HepG2 (cell line): ENCODE measurements around the gene TPX2. TPM values are rescaled to one million over a fixed set of nuclear protein-coding genes. Genes with fewer than 3 reads are reported as not detected.

Source experiments
- CHD2 ChIP-seq: IDR thresholded peaks from 2 replicates; pipeline ENCODE4 v1.6.1; 2011; ENCODE audit warnings: low read depth, low read length, improper control_type of control experiment
- DMAP1 ChIP-seq: IDR thresholded peaks from 2 replicates; pipeline ENCODE4 v1.6.1; 2016
- FOSL1 ChIP-seq: sonication (generic); formaldehyde crosslinking; IDR thresholded peaks from 2 replicates; pipeline ENCODE4 v1.9.0; 2021; ENCODE audit warnings: missing genetic modification reagents, borderline replicate concordance
- HNF4A ChIP-seq: sonication (generic); formaldehyde crosslinking; IDR thresholded peaks from 2 replicates; pipeline ENCODE4 v1.4.0; 2020; ENCODE audit warnings: missing genetic modification reagents
- HOXD1 ChIP-seq: sonication (generic); formaldehyde crosslinking; IDR thresholded peaks from 2 replicates; pipeline ENCODE4 v1.5.0; 2020; ENCODE audit warnings: missing genetic modification reagents
- KLF6 ChIP-seq: IDR thresholded peaks from 2 replicates; pipeline ENCODE4 v1.8.0; 2016; ENCODE audit warnings: missing biosample characterization, missing genetic modification reagents
- MAFK ChIP-seq, 2 experiments: IDR thresholded peaks in 1 of 2; conservative IDR thresholded peaks in 1 of 2; 2 replicates each; pipeline ENCODE4 v1.6.1; 2011; ENCODE audit warnings: improper control_type of control experiment in 2 of 2, low read length in 2 of 2
- MED13 ChIP-seq: sonication (generic); formaldehyde crosslinking; IDR thresholded peaks from 2 replicates; pipeline ENCODE4 v1.5.0; 2020; ENCODE audit warnings: missing genetic modification reagents
- MYC ChIP-seq: sonication (generic); formaldehyde crosslinking; IDR thresholded peaks from 2 replicates; pipeline ENCODE4 v1.9.0; 2021; ENCODE audit warnings: missing genetic modification reagents, borderline replicate concordance
- SP1 ChIP-seq, 2 experiments: fragments of 450-650 bp in 1 of 2; sonication (generic) in 1 of 2; formaldehyde crosslinking in 1 of 2; IDR thresholded peaks; 2 replicates each; pipeline versions ENCODE4 v1.4.0 to v1.6.1; 2016 to 2020; ENCODE audit warnings: missing genetic modification reagents in 1 of 2
- SP140L ChIP-seq: sonication (generic); formaldehyde crosslinking; IDR thresholded peaks from 2 replicates; pipeline ENCODE4 v1.4.0; 2020; ENCODE audit warnings: missing genetic modification reagents, borderline replicate concordance
- SPEN ChIP-seq: sonication (generic); formaldehyde crosslinking; IDR thresholded peaks from 2 replicates; pipeline ENCODE4 v1.5.1; 2020; ENCODE audit warnings: low read depth, mild to moderate bottlenecking, missing genetic modification reagents
- TMF1 ChIP-seq: sonication (generic); formaldehyde crosslinking; IDR thresholded peaks from 2 replicates; pipeline ENCODE4 v1.8.1; 2022; ENCODE audit warnings: low read depth, missing genetic modification reagents
- YEATS2 ChIP-seq: sonication (generic); formaldehyde crosslinking; IDR thresholded peaks from 2 replicates; pipeline ENCODE4 v1.4.0; 2020; ENCODE audit warnings: missing genetic modification reagents, borderline replicate concordance
- ZFAT ChIP-seq: sonication (generic); formaldehyde crosslinking; conservative IDR thresholded peaks from 2 replicates; pipeline ENCODE4 v1.8.1; 2023; ENCODE audit warnings: missing genetic modification reagents, inconsistent platforms
- ZFP37 ChIP-seq: sonication (generic); formaldehyde crosslinking; IDR thresholded peaks from 2 replicates; pipeline ENCODE4 v1.4.0; 2020; ENCODE audit warnings: missing genetic modification reagents, borderline replicate concordance
- ZNF280B ChIP-seq: sonication (generic); formaldehyde crosslinking; IDR thresholded peaks from 2 replicates; pipeline ENCODE4 v1.5.0; 2020; ENCODE audit warnings: missing genetic modification reagents, mild to moderate bottlenecking, borderline replicate concordance
- ZNF720 ChIP-seq: sonication (generic); formaldehyde crosslinking; IDR thresholded peaks from 2 replicates; pipeline ENCODE4 v1.4.0; 2020; ENCODE audit warnings: missing genetic modification reagents
- ZNF788 ChIP-seq: sonication (generic); formaldehyde crosslinking; IDR thresholded peaks from 2 replicates; pipeline ENCODE4 v1.5.0; 2020; ENCODE audit warnings: mild to moderate bottlenecking, missing genetic modification reagents, borderline replicate concordance
- ZNF792 ChIP-seq: IDR thresholded peaks from 2 replicates; pipeline ENCODE4 v1.6.1; 2016
- ZNF850 ChIP-seq: sonication (generic); formaldehyde crosslinking; conservative IDR thresholded peaks from 2 replicates; pipeline ENCODE4 v1.9.0; 2021; ENCODE audit warnings: mild to moderate bottlenecking, missing genetic modification reagents
- ZNF879 ChIP-seq: sonication (generic); formaldehyde crosslinking; IDR thresholded peaks from 2 replicates; pipeline ENCODE4 v1.8.1; 2023; ENCODE audit warnings: missing genetic modification reagents
- polyA plus RNA-seq, 8 experiments: library from polyadenylated mRNA; depleted of rRNA in 3 of 8; stranded (reverse) in 7 of 8; unstranded in 1 of 8; fragments of >200 nt; fragmentation: Illumina TruSeq in 4 of 8; extraction: Trizol in 4 of 8; gene quantifications; 2 replicates each; pipeline versions ENCODE4 v1.2.1 to v1.2.3, GENCODE V29; 2011 to 2016; ENCODE audit warnings: low read depth in 4 of 8, missing spikeins in 1 of 8, mixed read lengths in 1 of 8; ENCODE audit not compliant: insufficient read depth in 1 of 8
- total RNA-seq, 5 experiments: library from RNA; depleted of rRNA; stranded (reverse); fragments of >200 nt; fragmentation: Illumina TruSeq; extraction: Trizol; gene quantifications; 2 replicates each; pipeline ENCODE4 v1.2.3, GENCODE V29; 2016; ENCODE audit warnings: low read depth in 1 of 5
- TF ChIP-seq, protein P1 (sequence below): sonication (generic); formaldehyde crosslinking; IDR thresholded peaks from 2 replicates; pipeline ENCODE4; 2020; ENCODE audit warnings: missing genetic modification reagents, mild to moderate bottlenecking, borderline replicate concordance
- TF ChIP-seq, protein P2 (sequence below): sonication (generic); formaldehyde crosslinking; IDR thresholded peaks from 2 replicates; pipeline ENCODE4 v1.4.0; 2020; ENCODE audit warnings: mild to moderate bottlenecking, missing genetic modification reagents

Gene TPX2
- total and polyA plus RNA-seq, 2 of the 13 experiments (the other 11 are each of a cell fraction or from before 2014, with no cell fraction given) = 34.3 to 124 TPM

GRCh38 chr20:31720486-31721407 is 18.3 kb upstream of the TPX2 start (continued):
- TF ChIP-seq ZFP37 (CRISPR knock-in tag) = no peak; the same call in 1 of the 2 replicates
- peak; percentile 53 to 55 for TF ChIP-seq MAFK (conservative IDR thresholded peaks at IDR 0.05 in 1 of 2, IDR thresholded peaks at IDR 0.05 in 1 of 2; ENCODE audit: low read length in 2 of 2)
- TF ChIP-seq ZNF850 (CRISPR knock-in tag) = peak; percentile 86; the same call in 1 of the 2 replicates
- no peak for TF ChIP-seq ZFAT (CRISPR knock-in tag)
- no peak; the same call in 1 of the 2 replicates for TF ChIP-seq YEATS2 (CRISPR knock-in tag)
- no peak for TF ChIP-seq SP1 (IDR thresholded peaks at IDR 0.05)
- peak; percentile 41; the same call in 1 of the 2 replicates for TF ChIP-seq SP1 (CRISPR knock-in tag; IDR thresholded peaks at IDR 0.05)
- peak; percentile 83; the same call in 1 of the 2 replicates for TF ChIP-seq SP140L (CRISPR knock-in tag)
- TF ChIP-seq ZNF879 = peak; percentile 24; the same call in 1 of the 2 replicates
- TF ChIP-seq, protein P1, sequence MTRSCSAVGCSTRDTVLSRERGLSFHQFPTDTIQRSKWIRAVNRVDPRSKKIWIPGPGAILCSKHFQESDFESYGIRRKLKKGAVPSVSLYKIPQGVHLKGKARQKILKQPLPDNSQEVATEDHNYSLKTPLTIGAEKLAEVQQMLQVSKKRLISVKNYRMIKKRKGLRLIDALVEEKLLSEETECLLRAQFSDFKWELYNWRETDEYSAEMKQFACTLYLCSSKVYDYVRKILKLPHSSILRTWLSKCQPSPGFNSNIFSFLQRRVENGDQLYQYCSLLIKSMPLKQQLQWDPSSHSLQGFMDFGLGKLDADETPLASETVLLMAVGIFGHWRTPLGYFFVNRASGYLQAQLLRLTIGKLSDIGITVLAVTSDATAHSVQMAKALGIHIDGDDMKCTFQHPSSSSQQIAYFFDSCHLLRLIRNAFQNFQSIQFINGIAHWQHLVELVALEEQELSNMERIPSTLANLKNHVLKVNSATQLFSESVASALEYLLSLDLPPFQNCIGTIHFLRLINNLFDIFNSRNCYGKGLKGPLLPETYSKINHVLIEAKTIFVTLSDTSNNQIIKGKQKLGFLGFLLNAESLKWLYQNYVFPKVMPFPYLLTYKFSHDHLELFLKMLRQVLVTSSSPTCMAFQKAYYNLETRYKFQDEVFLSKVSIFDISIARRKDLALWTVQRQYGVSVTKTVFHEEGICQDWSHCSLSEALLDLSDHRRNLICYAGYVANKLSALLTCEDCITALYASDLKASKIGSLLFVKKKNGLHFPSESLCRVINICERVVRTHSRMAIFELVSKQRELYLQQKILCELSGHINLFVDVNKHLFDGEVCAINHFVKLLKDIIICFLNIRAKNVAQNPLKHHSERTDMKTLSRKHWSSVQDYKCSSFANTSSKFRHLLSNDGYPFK (CRISPR knock-in tag) = no peak; the same call in 1 of the 2 replicates
- peak; percentile 86 for TF ChIP-seq HOXD1 (CRISPR knock-in tag)
- TF ChIP-seq MYC = peak; percentile 92; the same call in 1 of the 2 replicates
- TF ChIP-seq CHD2 = peak; percentile 61; the same call in 1 of the 2 replicates
- peak; percentile 97 for TF ChIP-seq ZNF788 (CRISPR knock-in tag)
- TF ChIP-seq FOSL1 = no peak
- TF ChIP-seq DMAP1 (CRISPR knock-in tag) = peak; percentile 79; the same call in 1 of the 2 replicates
- 0 out of 2 replicates have a peak, but pooled peaks have one; percentile 27 for TF ChIP-seq ZNF720 (CRISPR knock-in tag)
- TF ChIP-seq HNF4A (CRISPR knock-in tag) = peak; percentile 99
- TF ChIP-seq, protein P2, sequence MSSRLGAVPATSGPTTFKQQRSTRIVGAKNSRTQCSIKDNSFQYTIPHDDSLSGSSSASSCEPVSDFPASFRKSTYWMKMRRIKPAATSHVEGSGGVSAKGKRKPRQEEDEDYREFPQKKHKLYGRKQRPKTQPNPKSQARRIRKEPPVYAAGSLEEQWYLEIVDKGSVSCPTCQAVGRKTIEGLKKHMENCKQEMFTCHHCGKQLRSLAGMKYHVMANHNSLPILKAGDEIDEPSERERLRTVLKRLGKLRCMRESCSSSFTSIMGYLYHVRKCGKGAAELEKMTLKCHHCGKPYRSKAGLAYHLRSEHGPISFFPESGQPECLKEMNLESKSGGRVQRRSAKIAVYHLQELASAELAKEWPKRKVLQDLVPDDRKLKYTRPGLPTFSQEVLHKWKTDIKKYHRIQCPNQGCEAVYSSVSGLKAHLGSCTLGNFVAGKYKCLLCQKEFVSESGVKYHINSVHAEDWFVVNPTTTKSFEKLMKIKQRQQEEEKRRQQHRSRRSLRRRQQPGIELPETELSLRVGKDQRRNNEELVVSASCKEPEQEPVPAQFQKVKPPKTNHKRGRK (CRISPR knock-in tag) = no peak
- peak; percentile 48; the same call in 1 of the 2 replicates for TF ChIP-seq KLF6 (CRISPR knock-in tag)
- TF ChIP-seq MED13 = peak; percentile 94
- TF ChIP-seq SPEN (CRISPR knock-in tag) = peak; percentile 67
- peak; percentile 69; the same call in 1 of the 2 replicates for TF ChIP-seq ZNF280B (CRISPR knock-in tag)
- TF ChIP-seq ZNF792 (CRISPR knock-in tag) = peak; percentile 77; the same call in 1 of the 2 replicates
- no peak; the same call in none of the 2 replicates for TF ChIP-seq TMF1 (CRISPR knock-in tag)
